Measurements from ENCODE around the gene NOS1AP. TPM values are rescaled to one million over a fixed set of nuclear protein-coding genes. Genes with fewer than 3 reads are reported as not detected.

The NOS1AP gene
- total RNA-seq, 2 donors from 2014 or later, result not detected

DNA sequence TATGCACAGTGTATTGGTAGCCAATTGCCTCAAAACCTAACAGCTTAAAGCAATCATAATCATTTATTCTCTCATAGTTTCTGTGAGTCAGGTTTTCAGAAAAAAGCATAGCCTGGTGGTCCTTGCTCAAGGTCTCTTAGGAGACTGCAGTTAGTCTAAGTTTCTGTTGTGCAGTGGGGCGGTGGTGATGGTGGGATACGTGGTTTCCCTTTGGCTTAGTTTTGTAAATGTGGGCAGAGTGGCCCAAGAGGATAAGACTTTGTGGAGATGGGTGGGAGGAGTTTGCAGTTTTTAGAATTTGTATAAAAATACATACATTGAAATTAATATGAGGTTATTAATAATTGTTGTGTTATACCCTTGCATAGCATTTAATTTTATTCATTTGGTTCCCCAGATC, 68.6 kb downstream of the NOS1AP start:
- no peak for ATAC-seq
- H3K36me3 Mint-ChIP-seq (ENCODE audit: low read depth), result peaks cover 7% of the 10 kb centered on the region
- no peak for DNase-seq
- no peaks in the 10 kb centered on the region for H3K9me3 ChIP-seq (ENCODE audit: control insufficient read depth, low read length, poor library complexity, severe bottlenecking)
- H3K4me1 Mint-ChIP-seq, result peaks cover 5% of the 10 kb centered on the region
- H3K27ac Mint-ChIP-seq, result no peak overlapping the region
- H3K4me3 Mint-ChIP-seq, result no peak overlapping the region
- peaks cover 63% of the 10 kb centered on the region for H3K27me3 Mint-ChIP-seq

DNA sequence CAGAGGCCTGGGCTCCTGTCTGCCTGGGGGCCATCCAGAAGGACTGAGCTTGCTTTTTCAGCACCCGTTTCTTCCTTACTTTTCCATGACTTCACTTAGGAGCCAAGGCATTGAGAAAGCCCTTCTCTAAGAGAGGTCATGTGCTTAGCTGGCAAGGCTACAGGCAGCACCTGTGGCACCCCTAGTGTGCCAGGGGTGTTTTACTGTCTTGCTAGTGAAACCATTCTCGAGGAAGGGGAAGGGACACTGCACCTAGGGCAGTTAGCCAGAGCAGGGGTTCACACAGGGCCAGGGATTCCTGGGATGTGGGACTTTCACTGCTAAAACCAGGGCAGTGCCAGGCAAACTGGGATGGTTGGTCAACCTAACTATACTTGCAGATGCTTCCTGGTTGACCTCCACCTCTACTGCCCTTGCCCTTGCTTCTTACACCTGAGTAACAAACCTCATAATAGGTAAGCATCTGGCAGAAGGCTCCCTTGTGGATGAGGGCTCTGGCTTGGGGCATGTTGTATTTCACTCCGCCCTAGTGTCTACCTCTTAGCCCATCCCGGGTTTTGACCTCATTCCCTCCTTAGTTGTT, 69.2 kb downstream of the NOS1AP start:
- ATAC-seq (no peak), DNase-seq (no peak)
- Mint-ChIP-seq H3K36me3 (ENCODE audit: low read depth) (peaks cover 7% of the 10 kb centered on the region), H3K27me3 (peaks cover 62% of the 10 kb centered on the region), H3K4me1 (peaks cover 5% of the 10 kb centered on the region), H3K27ac (no peak overlapping the region), H3K4me3 (no peak overlapping the region)
- H3K9me3 ChIP-seq (ENCODE audit: control insufficient read depth, low read length, poor library complexity, severe bottlenecking), result no peaks in the 10 kb centered on the region

DNA sequence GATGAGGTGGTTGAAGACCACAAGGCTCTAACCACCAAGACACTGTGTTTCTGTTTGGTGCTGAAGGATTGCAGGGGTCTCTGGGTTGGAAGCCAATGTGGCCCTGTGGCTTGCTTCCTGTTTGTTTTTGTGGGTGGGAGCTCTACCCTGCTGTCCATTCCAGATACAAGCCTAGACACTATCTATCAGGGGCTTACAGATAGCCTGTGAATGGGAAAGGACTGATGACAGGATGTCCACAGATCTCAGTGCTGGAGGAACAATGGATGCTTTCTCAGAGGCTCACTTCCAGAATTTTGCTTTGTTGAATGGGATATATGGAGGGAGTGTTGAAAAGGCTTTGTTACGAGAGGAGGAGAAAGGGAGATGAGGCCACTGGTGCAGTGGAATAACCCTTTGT, 69.7 kb downstream of the NOS1AP start:
- DNase-seq (no peak), ATAC-seq (no peak)
- Mint-ChIP-seq H3K4me1 (peaks cover 5% of the 10 kb centered on the region), H3K36me3 (ENCODE audit: low read depth) (peaks cover 7% of the 10 kb centered on the region), H3K27me3 (peaks cover 56% of the 10 kb centered on the region), H3K27ac (no peak overlapping the region), H3K4me3 (no peak overlapping the region)
- no peaks in the 10 kb centered on the region for H3K9me3 ChIP-seq (ENCODE audit: control insufficient read depth, low read length, poor library complexity, severe bottlenecking)

DNA sequence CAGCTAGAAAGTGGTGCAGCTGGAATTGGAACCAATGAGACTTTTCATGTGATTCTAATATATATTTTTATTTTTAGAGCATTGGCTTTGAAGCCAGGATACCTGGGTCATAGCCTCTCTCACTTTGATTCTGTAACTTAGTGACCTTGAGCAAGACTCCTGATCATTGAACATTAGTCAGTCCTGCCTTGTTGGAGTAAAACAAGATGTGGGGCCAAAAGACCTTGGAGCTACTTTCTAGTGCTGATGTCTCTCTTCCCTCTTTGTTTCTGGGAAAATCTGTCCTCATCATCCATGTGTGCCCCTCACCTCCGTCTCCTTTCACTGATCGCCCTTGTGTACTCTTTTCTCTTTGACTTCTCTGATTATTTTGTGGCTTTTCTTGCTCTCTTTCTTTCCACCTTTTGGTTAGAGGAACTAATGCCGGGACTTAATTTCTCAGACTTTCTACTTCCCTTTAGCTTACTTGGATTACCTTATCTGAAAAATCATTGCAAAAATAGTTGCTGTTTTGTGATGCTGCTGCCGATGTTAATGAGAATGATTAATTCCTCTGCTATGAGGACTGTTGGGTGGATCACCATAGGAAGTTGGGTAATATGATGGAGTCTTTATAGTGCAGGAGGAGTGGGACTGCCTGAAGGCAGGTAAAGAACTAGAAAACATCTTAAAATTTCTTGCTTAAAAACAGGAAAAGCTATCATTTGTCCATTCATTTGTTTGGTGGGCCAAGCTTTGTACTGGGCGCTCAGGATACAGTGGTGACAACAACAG, 72.0 kb downstream of the NOS1AP start:
- no peak overlapping the region for H3K27ac Mint-ChIP-seq
- H3K4me1 Mint-ChIP-seq, result peaks cover 2% of the 10 kb centered on the region
- ATAC-seq, result no peak
- H3K36me3 Mint-ChIP-seq (ENCODE audit: low read depth), result no peaks in the 10 kb centered on the region
- no peaks in the 10 kb centered on the region for H3K9me3 ChIP-seq (ENCODE audit: control insufficient read depth, low read length, poor library complexity, severe bottlenecking)
- no peak overlapping the region for H3K4me3 Mint-ChIP-seq
- peaks cover 38% of the 10 kb centered on the region for H3K27me3 Mint-ChIP-seq
- DNase-seq, result no peak

DNA sequence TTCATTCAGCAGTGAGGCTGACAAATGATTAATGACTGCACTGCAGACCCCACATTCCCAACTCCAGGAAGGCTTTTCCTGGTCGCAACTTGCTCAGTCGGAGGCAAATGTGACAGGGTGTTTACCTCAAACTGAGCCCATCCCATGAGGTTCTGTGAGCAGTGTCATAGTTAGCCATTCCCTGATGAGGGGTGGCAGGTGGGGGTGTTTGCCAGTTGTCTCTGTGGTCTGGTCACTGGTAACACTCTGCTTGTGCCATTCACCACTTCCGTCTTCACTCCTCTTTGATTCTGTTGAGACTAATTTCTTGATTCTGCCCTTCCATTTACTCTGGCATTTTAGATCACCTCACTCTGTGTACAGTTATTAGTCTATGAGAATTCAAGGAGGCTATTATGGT, 73.5 kb downstream of the NOS1AP start:
- ATAC-seq, result no peak
- Mint-ChIP-seq H3K27ac (no peak overlapping the region), H3K4me1 (no peaks in the 10 kb centered on the region)

DNA sequence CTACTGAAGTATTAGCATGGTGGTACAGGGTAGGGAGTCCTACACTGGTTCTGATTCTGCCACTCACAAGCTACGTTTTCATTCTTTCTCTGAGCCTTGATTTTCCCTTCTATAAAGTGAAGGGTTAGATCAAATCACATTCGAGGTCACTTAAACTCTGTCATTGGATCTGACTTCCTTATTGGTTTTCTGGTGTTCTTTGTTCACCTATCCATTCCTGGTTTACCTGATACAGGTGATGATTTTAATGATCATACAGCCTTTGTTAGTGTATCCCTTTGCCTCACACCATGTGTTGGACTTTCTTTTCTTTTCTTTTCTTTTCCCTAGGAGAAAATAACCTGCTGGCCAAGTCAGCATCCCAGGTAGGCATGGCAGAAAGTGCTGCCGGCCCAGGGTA, 74.8 kb downstream of the NOS1AP start:
- Mint-ChIP-seq H3K4me3 (no peak overlapping the region), H3K27me3 (peaks cover 31% of the 10 kb centered on the region), H3K36me3 (ENCODE audit: low read depth) (no peaks in the 10 kb centered on the region), H3K27ac (no peak overlapping the region), H3K4me1 (no peaks in the 10 kb centered on the region)
- ATAC-seq (no peak), DNase-seq (no peak)
- no peaks in the 10 kb centered on the region for H3K9me3 ChIP-seq (ENCODE audit: control insufficient read depth, low read length, poor library complexity, severe bottlenecking)

More for the DNA sequence above, 73.5 kb downstream of the NOS1AP start:
- H3K27me3 Mint-ChIP-seq, result peaks cover 29% of the 10 kb centered on the region
- no peaks in the 10 kb centered on the region for H3K36me3 Mint-ChIP-seq (ENCODE audit: low read depth)
- no peaks in the 10 kb centered on the region for H3K9me3 ChIP-seq (ENCODE audit: control insufficient read depth, low read length, poor library complexity, severe bottlenecking)
- no peak for DNase-seq
- H3K4me3 Mint-ChIP-seq, result no peak overlapping the region

DNA sequence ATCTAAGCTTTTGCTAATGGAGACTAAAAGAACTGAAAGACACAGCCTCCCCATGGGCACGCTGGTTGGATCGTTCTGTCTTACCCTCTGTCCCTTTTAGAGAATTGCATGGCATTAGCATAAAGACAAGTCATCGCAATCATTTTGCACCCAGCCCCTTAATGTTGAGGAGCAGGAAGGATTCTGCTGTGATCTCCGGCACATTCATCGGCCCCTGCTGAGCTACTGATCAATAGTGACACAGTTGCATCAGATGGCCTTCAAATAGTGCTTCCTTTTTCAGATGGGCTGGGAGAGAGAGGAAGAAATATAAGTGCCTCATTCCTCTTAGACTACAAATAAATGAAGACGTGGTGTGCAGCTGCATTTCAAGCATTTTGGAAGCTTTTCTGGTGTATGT, 75.4 kb downstream of the NOS1AP start:
- no peak for ATAC-seq
- Mint-ChIP-seq H3K27me3 (peaks cover 30% of the 10 kb centered on the region), H3K4me3 (no peak overlapping the region), H3K27ac (no peak overlapping the region), H3K36me3 (ENCODE audit: low read depth) (no peaks in the 10 kb centered on the region), H3K4me1 (no peaks in the 10 kb centered on the region)
- H3K9me3 ChIP-seq (ENCODE audit: control insufficient read depth, low read length, poor library complexity, severe bottlenecking), result no peaks in the 10 kb centered on the region
- DNase-seq, result no peak

DNA sequence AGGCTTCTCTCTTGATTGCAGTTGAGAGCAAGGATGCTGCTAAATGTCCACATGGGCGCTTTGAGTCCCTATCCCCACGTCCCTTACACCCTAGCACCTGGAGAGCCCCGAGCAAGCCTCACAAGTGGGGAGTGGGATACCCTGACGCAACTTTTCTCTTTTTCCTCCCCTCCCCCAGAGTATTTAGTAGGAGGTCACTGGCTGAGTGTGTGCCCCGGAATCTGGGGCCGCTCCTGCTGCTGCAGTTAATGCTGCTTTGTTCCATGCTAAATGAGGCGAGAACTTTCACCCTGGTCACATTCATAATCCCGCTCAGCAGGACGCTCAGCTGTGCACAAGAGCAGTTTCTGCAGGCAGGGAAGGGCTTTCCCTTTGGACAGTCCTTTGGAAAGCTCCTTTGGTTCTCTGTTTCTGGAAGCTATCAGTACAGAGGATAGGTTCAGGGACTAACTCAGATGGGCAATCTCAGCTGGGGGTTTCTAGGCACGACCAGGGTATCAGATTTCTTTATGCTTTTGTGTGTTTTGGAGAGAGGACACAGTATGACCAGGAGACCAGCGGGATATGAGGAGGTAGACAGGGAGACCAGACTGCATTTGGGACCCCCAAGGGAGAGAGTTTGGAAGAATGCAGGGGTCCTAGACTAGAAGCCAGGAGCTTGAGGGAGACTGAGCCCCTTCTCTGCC, 75.9 kb downstream of the NOS1AP start:
- no peaks in the 10 kb centered on the region for H3K4me1 Mint-ChIP-seq
- no peaks in the 10 kb centered on the region for H3K36me3 Mint-ChIP-seq (ENCODE audit: low read depth)
- no peak overlapping the region for H3K4me3 Mint-ChIP-seq
- no peak overlapping the region for H3K27ac Mint-ChIP-seq
- H3K27me3 Mint-ChIP-seq, result peaks cover 30% of the 10 kb centered on the region
- no peaks in the 10 kb centered on the region for H3K9me3 ChIP-seq (ENCODE audit: control insufficient read depth, low read length, poor library complexity, severe bottlenecking)
- DNase-seq (no peak), ATAC-seq (no peak)

DNA sequence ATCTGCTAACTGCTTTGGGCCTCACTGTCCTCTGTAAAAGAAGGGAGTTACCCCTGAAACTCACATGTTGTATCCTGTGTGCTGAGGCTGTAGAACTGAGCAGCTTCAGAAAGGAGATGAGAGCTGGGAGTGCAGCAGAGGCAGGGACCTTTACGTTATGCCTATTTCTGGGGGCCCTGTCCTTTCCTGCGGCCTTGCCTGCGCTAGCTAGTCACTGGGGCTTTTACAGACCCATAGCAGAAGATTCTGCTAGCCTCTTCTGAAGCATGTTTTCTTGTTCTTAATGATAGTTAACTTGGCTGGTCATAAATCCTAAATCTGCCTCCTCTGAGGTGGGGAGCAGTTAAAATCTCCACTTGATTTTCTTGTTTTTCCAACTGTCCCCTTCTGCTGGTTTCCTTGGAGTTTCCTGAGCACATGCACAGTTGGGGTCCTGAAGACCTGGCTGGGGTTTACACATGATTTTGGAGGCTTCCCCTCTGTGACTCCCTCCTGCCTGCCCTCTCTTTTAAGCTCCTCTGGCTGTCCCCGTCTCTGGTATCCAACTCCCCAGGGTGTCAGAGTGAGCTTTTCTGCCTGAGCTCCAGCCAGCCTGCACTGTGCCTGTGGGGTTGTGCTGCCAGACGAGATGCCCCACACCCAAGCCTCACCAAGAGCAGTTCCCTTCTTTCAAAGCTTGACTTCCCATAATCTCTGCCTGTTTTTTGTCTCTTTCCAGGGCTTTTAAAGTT, 76.6 kb downstream of the NOS1AP start:
- H3K4me3 Mint-ChIP-seq, result no peak overlapping the region
- peaks cover 30% of the 10 kb centered on the region for H3K27me3 Mint-ChIP-seq
- no peak for ATAC-seq
- no peaks in the 10 kb centered on the region for H3K4me1 Mint-ChIP-seq
- H3K9me3 ChIP-seq (ENCODE audit: control insufficient read depth, low read length, poor library complexity, severe bottlenecking), result no peaks in the 10 kb centered on the region
- no peak for DNase-seq
- no peaks in the 10 kb centered on the region for H3K36me3 Mint-ChIP-seq (ENCODE audit: low read depth)
- H3K27ac Mint-ChIP-seq, result no peak overlapping the region

DNA sequence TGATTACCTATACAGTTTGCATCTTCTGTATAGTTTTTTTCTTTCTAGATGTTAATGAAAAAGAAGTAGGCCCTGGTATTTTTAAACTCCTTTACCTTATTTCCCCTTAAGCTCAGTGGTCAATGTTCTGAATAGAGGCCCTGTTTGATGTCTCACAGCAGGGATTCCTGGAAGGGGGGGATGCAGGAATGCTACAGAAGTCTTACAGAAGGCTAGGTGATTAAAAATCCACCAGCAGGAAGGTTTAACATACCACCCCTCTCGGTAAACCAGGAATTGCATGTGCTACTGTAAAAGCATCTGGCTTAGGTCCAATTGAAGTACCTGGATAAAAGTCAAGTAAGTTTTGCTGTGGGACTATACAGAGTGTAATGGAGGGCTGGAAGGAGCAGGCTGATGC, 78.3 kb downstream of the NOS1AP start:
- Mint-ChIP-seq H3K27ac (no peak overlapping the region), H3K4me1 (no peaks in the 10 kb centered on the region), H3K27me3 (peaks cover 18% of the 10 kb centered on the region), H3K4me3 (no peak overlapping the region), H3K36me3 (ENCODE audit: low read depth) (no peaks in the 10 kb centered on the region)
- ATAC-seq (no peak), DNase-seq (no peak)
- H3K9me3 ChIP-seq (ENCODE audit: control insufficient read depth, low read length, poor library complexity, severe bottlenecking), result no peaks in the 10 kb centered on the region

DNA sequence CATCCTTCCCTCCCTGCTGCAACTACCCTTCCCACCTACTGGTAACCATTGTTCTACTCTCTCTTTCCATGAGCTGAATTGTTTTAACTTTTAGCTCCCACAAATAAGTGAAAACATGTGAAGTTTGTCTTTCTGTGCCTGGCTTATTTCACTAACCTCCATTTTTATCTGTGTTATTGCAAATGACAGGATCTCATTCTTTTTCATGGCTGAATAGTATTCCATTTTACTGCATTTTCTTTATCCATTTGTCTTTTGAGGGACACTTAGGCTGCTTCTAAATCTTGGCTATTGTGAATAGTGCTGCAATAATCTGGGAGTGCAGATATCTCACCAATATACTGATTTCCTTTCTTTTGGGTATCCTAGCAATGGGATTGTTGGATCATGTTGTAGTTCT, 80.6 kb downstream of the NOS1AP start:
- DNase-seq (no peak), ATAC-seq (no peak)
- no peaks in the 10 kb centered on the region for H3K9me3 ChIP-seq (ENCODE audit: control insufficient read depth, low read length, poor library complexity, severe bottlenecking)
- no peaks in the 10 kb centered on the region for H3K4me1 Mint-ChIP-seq
- H3K4me3 Mint-ChIP-seq, result no peak overlapping the region
- no peaks in the 10 kb centered on the region for H3K36me3 Mint-ChIP-seq (ENCODE audit: low read depth)
- no peak overlapping the region for H3K27ac Mint-ChIP-seq
- peaks cover 12% of the 10 kb centered on the region for H3K27me3 Mint-ChIP-seq

DNA sequence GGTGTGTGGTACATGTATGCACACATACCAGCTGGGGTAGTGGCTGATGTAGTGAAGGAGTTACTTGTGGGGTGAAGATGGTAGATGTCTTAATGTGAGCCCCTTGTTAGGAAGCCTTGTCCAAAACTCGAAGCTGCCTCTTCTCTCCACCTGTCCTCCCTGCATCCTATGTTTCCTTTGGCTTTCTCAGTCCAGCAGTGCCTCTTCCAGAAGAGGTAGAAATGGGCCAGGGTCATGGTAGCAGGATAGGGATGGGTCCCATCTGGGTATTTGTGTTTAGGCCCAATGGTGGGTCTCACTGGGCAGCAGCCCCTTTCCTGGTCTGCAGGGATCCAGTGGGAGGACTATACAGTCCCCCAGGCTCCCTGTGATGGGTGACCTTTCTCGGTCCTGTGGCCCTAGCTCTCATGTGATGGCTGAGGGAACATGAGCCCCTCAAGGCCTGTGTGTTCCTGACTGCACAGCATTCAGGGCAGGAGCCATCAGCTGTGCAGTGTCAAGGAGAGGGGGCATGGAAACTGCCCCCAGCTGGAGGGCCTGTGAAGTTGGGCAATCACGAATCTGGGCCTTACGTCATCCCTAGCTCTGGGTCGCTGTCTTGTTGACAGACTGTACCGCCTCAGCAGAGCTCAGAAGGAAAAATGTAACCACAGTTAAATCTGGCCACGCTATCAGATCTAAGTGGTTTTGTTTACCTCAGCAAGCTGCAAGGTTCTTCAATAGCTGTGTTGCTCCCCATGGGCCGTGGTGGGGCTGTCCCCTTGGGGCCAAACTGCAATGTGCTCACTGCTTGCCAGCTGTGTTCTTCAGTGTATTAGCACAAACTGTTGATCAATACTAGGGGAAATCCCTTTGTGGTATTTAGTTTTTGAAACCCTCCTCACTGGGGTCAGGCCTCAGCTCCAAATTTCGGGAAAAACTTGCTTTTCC, 82.7 kb downstream of the NOS1AP start:
- Mint-ChIP-seq H3K4me1 (no peaks in the 10 kb centered on the region), H3K4me3 (no peak overlapping the region), H3K27me3 (peaks cover 8% of the 10 kb centered on the region), H3K27ac (no peak overlapping the region), H3K36me3 (ENCODE audit: low read depth) (no peaks in the 10 kb centered on the region)
- ATAC-seq, result peak; percentile 92
- peak in 1 of 3 donors; percentile 7 for DNase-seq
- H3K9me3 ChIP-seq (ENCODE audit: control insufficient read depth, low read length, poor library complexity, severe bottlenecking), result no peaks in the 10 kb centered on the region
